HL-60 (cell line): ENCODE measurements around the gene ANAPC10.

Experiments used
- GABPA ChIP-seq: IDR thresholded peaks from 2 replicates; pipeline ENCODE4 v1.6.1; 2012; ENCODE audit warnings: low read depth
- POLR2AphosphoS5 ChIP-seq: IDR thresholded peaks from 2 replicates; pipeline ENCODE4 v1.6.1; 2012; ENCODE audit warnings: low read depth
- SPI1 ChIP-seq: IDR thresholded peaks from 2 replicates; pipeline ENCODE4 v1.6.1; 2012; ENCODE audit warnings: low read depth, mild to moderate bottlenecking, borderline replicate concordance
- TF ChIP-seq, protein P1 (sequence below): IDR thresholded peaks from one replicate; pipeline ENCODE4 v1.5.1; 2011; ENCODE audit warnings: low read length, control low read depth, inconsistent platforms; ENCODE audit not compliant: insufficient read depth

GRCh38 chr4:144975718-144976117 lies 122.3 kb downstream of the ANAPC10 start:
- TF ChIP-seq, protein P1, sequence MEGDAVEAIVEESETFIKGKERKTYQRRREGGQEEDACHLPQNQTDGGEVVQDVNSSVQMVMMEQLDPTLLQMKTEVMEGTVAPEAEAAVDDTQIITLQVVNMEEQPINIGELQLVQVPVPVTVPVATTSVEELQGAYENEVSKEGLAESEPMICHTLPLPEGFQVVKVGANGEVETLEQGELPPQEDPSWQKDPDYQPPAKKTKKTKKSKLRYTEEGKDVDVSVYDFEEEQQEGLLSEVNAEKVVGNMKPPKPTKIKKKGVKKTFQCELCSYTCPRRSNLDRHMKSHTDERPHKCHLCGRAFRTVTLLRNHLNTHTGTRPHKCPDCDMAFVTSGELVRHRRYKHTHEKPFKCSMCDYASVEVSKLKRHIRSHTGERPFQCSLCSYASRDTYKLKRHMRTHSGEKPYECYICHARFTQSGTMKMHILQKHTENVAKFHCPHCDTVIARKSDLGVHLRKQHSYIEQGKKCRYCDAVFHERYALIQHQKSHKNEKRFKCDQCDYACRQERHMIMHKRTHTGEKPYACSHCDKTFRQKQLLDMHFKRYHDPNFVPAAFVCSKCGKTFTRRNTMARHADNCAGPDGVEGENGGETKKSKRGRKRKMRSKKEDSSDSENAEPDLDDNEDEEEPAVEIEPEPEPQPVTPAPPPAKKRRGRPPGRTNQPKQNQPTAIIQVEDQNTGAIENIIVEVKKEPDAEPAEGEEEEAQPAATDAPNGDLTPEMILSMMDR: no peak
- TF ChIP-seq POLR2AphosphoS5 (no peak), GABPA (no peak), SPI1 (no peak)
